ENCODE results near the gene SUGCT. TPM values are rescaled to one million over a fixed set of nuclear protein-coding genes. Genes with fewer than 3 reads are reported as not detected.

Gene SUGCT
- total RNA-seq, 1 donor from 2014 or later, result 9.8 TPM

- no peak overlapping the region for H3K4me3 Mint-ChIP-seq
- H3K27ac Mint-ChIP-seq, result no peak overlapping the region
- H3K36me3 Mint-ChIP-seq, result no peaks in the 10 kb centered on the region
- no peaks in the 10 kb centered on the region for H3K9me3 Mint-ChIP-seq
- no peak for TF ChIP-seq CTCF (IDR thresholded peaks at IDR 0.05; ENCODE audit: unreplicated experiment)
- H3K4me1 Mint-ChIP-seq, result peaks cover 4% of the 10 kb centered on the region
- H3K27me3 Mint-ChIP-seq (ENCODE audit: low read depth), result no peaks in the 10 kb centered on the region
- DNase-seq (ENCODE audit: low spot score in 2 of 2, unreplicated experiment in 2 of 2), result no peak
Observed at GRCh38 chr7:40418448-40418847, 283.6 kb downstream of the SUGCT start.

GRCh38 chr7:40418983-40419382 lies 284.2 kb downstream of the SUGCT start:
- Mint-ChIP-seq H3K4me1 (peaks cover 4% of the 10 kb centered on the region), H3K9me3 (no peaks in the 10 kb centered on the region), H3K27ac (no peak overlapping the region), H3K4me3 (no peak overlapping the region), H3K36me3 (no peaks in the 10 kb centered on the region), H3K27me3 (ENCODE audit: low read depth) (no peaks in the 10 kb centered on the region)
- no peak for TF ChIP-seq CTCF (IDR thresholded peaks at IDR 0.05; ENCODE audit: unreplicated experiment)
- DNase-seq (ENCODE audit: low spot score in 2 of 2, unreplicated experiment in 2 of 2), result no peak

DNA sequence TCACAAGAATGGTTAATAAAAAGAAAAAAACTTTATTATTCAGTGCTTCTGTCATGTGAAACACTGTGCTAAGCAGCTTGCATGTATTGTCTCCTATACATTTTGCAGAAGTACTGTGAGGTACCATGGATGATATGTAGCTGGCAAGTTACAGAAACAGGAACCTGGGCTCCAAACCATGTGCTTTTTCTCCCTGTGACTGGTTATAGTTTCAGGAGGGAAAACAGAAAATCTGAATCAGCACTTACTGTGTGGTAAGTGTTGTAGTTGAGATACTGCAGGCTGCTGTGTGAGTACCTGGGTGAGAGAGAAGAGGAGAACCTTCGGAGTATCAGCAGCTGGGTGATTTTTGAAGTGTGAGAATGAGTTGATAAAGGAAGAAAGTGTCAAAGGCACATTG lies 285.0 kb downstream of the SUGCT start:
- DNase-seq (ENCODE audit: low spot score in 2 of 2, unreplicated experiment in 2 of 2), result no peak
- Mint-ChIP-seq H3K9me3 (no peaks in the 10 kb centered on the region), H3K27me3 (ENCODE audit: low read depth) (no peaks in the 10 kb centered on the region), H3K4me3 (no peak overlapping the region), H3K36me3 (no peaks in the 10 kb centered on the region), H3K27ac (no peak overlapping the region), H3K4me1 (peaks cover 4% of the 10 kb centered on the region)
- no peak for TF ChIP-seq CTCF (IDR thresholded peaks at IDR 0.05; ENCODE audit: unreplicated experiment)

- Mint-ChIP-seq H3K9me3 (no peaks in the 10 kb centered on the region), H3K27ac (no peak overlapping the region)
Observed at GRCh38 chr7:40421433-40421832, 286.6 kb downstream of the SUGCT start.

DNA sequence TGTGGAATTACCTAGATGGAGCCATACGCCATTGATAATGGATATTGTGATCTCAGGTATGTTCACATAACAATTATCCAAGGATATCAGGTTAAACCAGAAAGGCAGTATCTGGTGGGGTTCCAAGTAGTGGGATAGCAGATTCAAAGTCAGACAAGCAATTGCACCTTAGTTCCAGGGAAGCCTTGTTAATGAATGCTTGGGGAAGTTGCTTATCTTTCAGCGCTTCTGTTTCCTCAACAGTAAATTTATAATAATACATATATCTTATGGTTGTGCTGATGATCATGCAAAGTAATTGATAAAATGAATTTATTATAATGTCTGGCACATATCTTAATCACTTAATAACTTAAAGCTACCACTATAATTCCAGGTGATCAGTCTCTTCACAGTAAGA lies 290.9 kb downstream of the SUGCT start:
- Mint-ChIP-seq H3K27ac (no peak overlapping the region), H3K27me3 (ENCODE audit: low read depth) (no peaks in the 10 kb centered on the region), H3K9me3 (peaks cover 5% of the 10 kb centered on the region), H3K4me1 (no peaks in the 10 kb centered on the region), H3K4me3 (no peak overlapping the region), H3K36me3 (no peaks in the 10 kb centered on the region)
- no peak for TF ChIP-seq CTCF (IDR thresholded peaks at IDR 0.05; ENCODE audit: unreplicated experiment)
- DNase-seq (ENCODE audit: low spot score in 2 of 2, unreplicated experiment in 2 of 2), result no peak

More at GRCh38 chr7:40421433-40421832, 286.6 kb downstream of the SUGCT start:
- DNase-seq (ENCODE audit: low spot score in 2 of 2, unreplicated experiment in 2 of 2), result no peak
- TF ChIP-seq CTCF (IDR thresholded peaks at IDR 0.05; ENCODE audit: unreplicated experiment), result no peak
- Mint-ChIP-seq H3K36me3 (no peaks in the 10 kb centered on the region), H3K27me3 (ENCODE audit: low read depth) (no peaks in the 10 kb centered on the region), H3K4me3 (no peak overlapping the region), H3K4me1 (peaks cover 4% of the 10 kb centered on the region)

- no peak for TF ChIP-seq CTCF (IDR thresholded peaks at IDR 0.05; ENCODE audit: unreplicated experiment)
- Mint-ChIP-seq H3K36me3 (peaks cover 13% of the 10 kb centered on the region), H3K27me3 (ENCODE audit: low read depth) (no peaks in the 10 kb centered on the region), H3K9me3 (peaks cover 24% of the 10 kb centered on the region), H3K27ac (no peak overlapping the region), H3K4me1 (no peaks in the 10 kb centered on the region), H3K4me3 (no peak overlapping the region)
- DNase-seq (ENCODE audit: low spot score in 2 of 2, unreplicated experiment in 2 of 2), result no peak
Observed at GRCh38 chr7:40428421-40428820, 293.6 kb downstream of the SUGCT start.

All from mesothelial cell of epicardium (in vitro differentiated cells).